Neural cell (in vitro differentiated cells): Measurements from ENCODE around the gene AXIN1. TPM values are rescaled to one million over a fixed set of nuclear protein-coding genes. Genes with fewer than 3 reads are reported as not detected.

Experiments used
- H2AFZ ChIP-seq: fragments of 200-600, 300-800 bp; sonication (generic), shearing (Covaris generic); 2 replicates; pipeline ENCODE4 v1.6.0; 2014; ENCODE audit warnings: low read depth, mild to moderate bottlenecking, antibody characterized with exemption, low read length, moderate library complexity
- H3F3A ChIP-seq: fragments of 200-600 bp; shearing (Covaris generic); 2 replicates; pipeline ENCODE4 v1.6.1; 2016; ENCODE audit warnings: mild to moderate bottlenecking, moderate library complexity, mixed read lengths, antibody characterized with exemption, low read length; ENCODE audit not compliant: insufficient read depth, poor library complexity, severe bottlenecking
- H3K27ac ChIP-seq: fragments of 200-600, 300-800 bp; sonication (generic), shearing (Covaris generic); 2 replicates; pipeline ENCODE4 v1.5.1; 2014; ENCODE audit warnings: mild to moderate bottlenecking, low read length, moderate library complexity
- H3K27me3 ChIP-seq: fragments of 300-800, 200-600 bp; sonication (generic), shearing (Covaris generic); 2 replicates; pipeline ENCODE4 v1.6.0; 2014; ENCODE audit warnings: mild to moderate bottlenecking, low read depth, low read length, moderate library complexity; ENCODE audit not compliant: insufficient read depth
- H3K36me3 ChIP-seq: fragments of 300-800, 200-600 bp; sonication (generic), shearing (Covaris generic); 2 replicates; pipeline ENCODE4 v1.5.1; 2014; ENCODE audit warnings: mild to moderate bottlenecking, antibody characterized with exemption, low read length, moderate library complexity; ENCODE audit not compliant: insufficient read depth
- H3K4me2 ChIP-seq: fragments of 300-800, 200-600 bp; sonication (generic), shearing (Covaris generic); 2 replicates; pipeline ENCODE4 v1.6.0; 2014; ENCODE audit warnings: mild to moderate bottlenecking, low read length
- H3K4me3 ChIP-seq: fragments of 300-800, 200-600 bp; sonication (generic), shearing (Covaris generic); 2 replicates; pipeline ENCODE4 v1.5.1; 2014; ENCODE audit warnings: mild to moderate bottlenecking, low read length, moderate library complexity
- H3K79me2 ChIP-seq: fragments of 200-600 bp; shearing (Covaris generic); replicated peaks from 2 replicates; pipeline ENCODE4 v1.6.0; 2014; ENCODE audit warnings: mild to moderate bottlenecking, low read length, moderate library complexity; ENCODE audit not compliant: insufficient read depth
- H3K9ac ChIP-seq: fragments of 300-800, 200-600 bp; sonication (generic), shearing (Covaris generic); 2 replicates; pipeline ENCODE4 v1.6.1; 2016; ENCODE audit warnings: mild to moderate bottlenecking, low read length, mixed read lengths
- H3K9me2 ChIP-seq: fragments of 200-600 bp; shearing (Covaris generic); 2 replicates; pipeline ENCODE4 v1.6.1; 2016; ENCODE audit warnings: mild to moderate bottlenecking, low read length, mixed read lengths; ENCODE audit not compliant: insufficient read depth
- H3K9me3 ChIP-seq: fragments of 200-600, 300-800 bp; sonication (generic), shearing (Covaris generic); 2 replicates; pipeline ENCODE4 v1.6.1; 2016; ENCODE audit warnings: mild to moderate bottlenecking, mixed run types, low read length, moderate library complexity, mixed read lengths
- H4K20me1 ChIP-seq: fragments of 200-600 bp; shearing (Covaris generic); 2 replicates; pipeline ENCODE4 v1.6.1; 2016; ENCODE audit warnings: mild to moderate bottlenecking, mixed run types; ENCODE audit not compliant: insufficient read depth
- CTCF ChIP-seq: fragments of 450-650 bp; IDR thresholded peaks from 2 replicates; pipeline ENCODE4 v1.5.1; 2014; ENCODE audit warnings: antibody characterized with exemption, mild to moderate bottlenecking, moderate library complexity; ENCODE audit not compliant: poor library complexity, severe bottlenecking
- EP300 ChIP-seq: fragments of 450-650 bp; conservative IDR thresholded peaks from 2 replicates; pipeline ENCODE4 v1.6.1; 2014; ENCODE audit warnings: antibody characterized with exemption, mild to moderate bottlenecking, moderate library complexity; ENCODE audit not compliant: poor library complexity, severe bottlenecking
- EZH2 ChIP-seq: fragments of 200-600, 300-800 bp; shearing (Covaris generic), sonication (generic); IDR thresholded peaks from 2 replicates; pipeline ENCODE4 v1.6.1; 2014; ENCODE audit warnings: antibody characterized with exemption, low read length, borderline replicate concordance, mild to moderate bottlenecking; ENCODE audit not compliant: insufficient read depth, poor library complexity, severe bottlenecking
- MXI1 ChIP-seq: fragments of 450-650 bp; conservative IDR thresholded peaks from 2 replicates; pipeline ENCODE4 v1.6.1; 2014; ENCODE audit warnings: antibody characterized with exemption, mild to moderate bottlenecking; ENCODE audit not compliant: poor library complexity, severe bottlenecking
- POLR2AphosphoS5 ChIP-seq: IDR thresholded peaks from 2 replicates; pipeline ENCODE4 v1.6.1; 2012
- RAD21 ChIP-seq: fragments of 450-650 bp; conservative IDR thresholded peaks from 2 replicates; pipeline ENCODE4 v1.6.1; 2014; ENCODE audit warnings: antibody characterized with exemption, mild to moderate bottlenecking, moderate library complexity
- REST ChIP-seq: IDR thresholded peaks from 2 replicates; pipeline ENCODE4 v1.6.1; 2012; ENCODE audit warnings: borderline replicate concordance
- SMC3 ChIP-seq: fragments of 450-650 bp; conservative IDR thresholded peaks from 2 replicates; pipeline ENCODE4 v1.6.1; 2014; ENCODE audit warnings: antibody characterized with exemption, mild to moderate bottlenecking, moderate library complexity; ENCODE audit not compliant: poor library complexity
- TAF1 ChIP-seq: IDR thresholded peaks from 2 replicates; pipeline ENCODE4 v1.6.1; 2012; ENCODE audit warnings: low read depth
- polyA plus RNA-seq: library from polyadenylated mRNA; depleted of rRNA; stranded (reverse); fragments of >200 nt; gene quantifications from 2 replicates; pipeline ENCODE4 v1.2.3, GENCODE V29; 2014

AXIN1 gene
- polyA plus RNA-seq, 1 donor from 2014 or later = 30.5 TPM

- H3K79me2 ChIP-seq = peaks cover 4% of the 10 kb centered on the region
- H3K4me3 ChIP-seq = no peak overlapping the region
- H2AFZ ChIP-seq = no peak overlapping the region
- H3K4me2 ChIP-seq = no peak overlapping the region
- no peak overlapping the region for H3K9ac ChIP-seq
- H4K20me1 ChIP-seq = no peaks in the 10 kb centered on the region
- H3K9me2 ChIP-seq = no peaks in the 10 kb centered on the region
- no peaks in the 10 kb centered on the region for H3K27me3 ChIP-seq
- H3K36me3 ChIP-seq = no peaks in the 10 kb centered on the region
- H3K27ac ChIP-seq = no peak overlapping the region
- TF ChIP-seq TAF1 (no peak), EZH2 (no peak), EP300 (no peak), SMC3 (no peak), CTCF (no peak), POLR2AphosphoS5 (no peak), REST (no peak), RAD21 (no peak), MXI1 (no peak)
- H3K9me3 ChIP-seq = no peaks in the 10 kb centered on the region
- H3F3A ChIP-seq = no peaks in the 10 kb centered on the region
Observed at GRCh38 chr16:316741-317464, 35.6 kb downstream of the AXIN1 start.

- H3K27me3 ChIP-seq = no peaks in the 10 kb centered on the region
- no peak for TF ChIP-seq SMC3
- no peak for TF ChIP-seq MXI1
- no peak for TF ChIP-seq CTCF
- no peak for TF ChIP-seq REST
- no peak for TF ChIP-seq POLR2AphosphoS5
- TF ChIP-seq TAF1 = no peak
- no peaks in the 10 kb centered on the region for H3K36me3 ChIP-seq
- no peaks in the 10 kb centered on the region for H3F3A ChIP-seq
- H3K79me2 ChIP-seq = peaks cover under 1% of the 10 kb centered on the region
- no peaks in the 10 kb centered on the region for H4K20me1 ChIP-seq
- H2AFZ ChIP-seq = no peak overlapping the region
- H3K9me2 ChIP-seq = no peaks in the 10 kb centered on the region
- no peak overlapping the region for H3K4me3 ChIP-seq
- H3K9ac ChIP-seq = no peak overlapping the region
- H3K27ac ChIP-seq = no peak overlapping the region
- no peak overlapping the region for H3K4me2 ChIP-seq
- no peaks in the 10 kb centered on the region for H3K9me3 ChIP-seq
Observed at GRCh38 chr16:314795-315299, 37.7 kb downstream of the AXIN1 start.
